22Rv1 (cell line): ENCODE data around the gene NDOR1.

Experiments used
- ZFX ChIP-seq: fragments of 450-650 bp; IDR thresholded peaks from 2 replicates; pipeline ENCODE4 v1.6.1; 2017; ENCODE audit warnings: antibody characterized with exemption, borderline replicate concordance
- TF ChIP-seq, protein P1 (sequence below): fragments of 450-650 bp; IDR thresholded peaks from 2 replicates; pipeline ENCODE4 v1.5.1; 2017; ENCODE audit warnings: mild to moderate bottlenecking

GRCh38 chr9:137193771-137194170 lies 11.7 kb upstream of the NDOR1 start:
- TF ChIP-seq, protein P1, sequence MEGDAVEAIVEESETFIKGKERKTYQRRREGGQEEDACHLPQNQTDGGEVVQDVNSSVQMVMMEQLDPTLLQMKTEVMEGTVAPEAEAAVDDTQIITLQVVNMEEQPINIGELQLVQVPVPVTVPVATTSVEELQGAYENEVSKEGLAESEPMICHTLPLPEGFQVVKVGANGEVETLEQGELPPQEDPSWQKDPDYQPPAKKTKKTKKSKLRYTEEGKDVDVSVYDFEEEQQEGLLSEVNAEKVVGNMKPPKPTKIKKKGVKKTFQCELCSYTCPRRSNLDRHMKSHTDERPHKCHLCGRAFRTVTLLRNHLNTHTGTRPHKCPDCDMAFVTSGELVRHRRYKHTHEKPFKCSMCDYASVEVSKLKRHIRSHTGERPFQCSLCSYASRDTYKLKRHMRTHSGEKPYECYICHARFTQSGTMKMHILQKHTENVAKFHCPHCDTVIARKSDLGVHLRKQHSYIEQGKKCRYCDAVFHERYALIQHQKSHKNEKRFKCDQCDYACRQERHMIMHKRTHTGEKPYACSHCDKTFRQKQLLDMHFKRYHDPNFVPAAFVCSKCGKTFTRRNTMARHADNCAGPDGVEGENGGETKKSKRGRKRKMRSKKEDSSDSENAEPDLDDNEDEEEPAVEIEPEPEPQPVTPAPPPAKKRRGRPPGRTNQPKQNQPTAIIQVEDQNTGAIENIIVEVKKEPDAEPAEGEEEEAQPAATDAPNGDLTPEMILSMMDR: no peak
- no peak for TF ChIP-seq ZFX
